Measurements from ENCODE around the gene EPS8L3. TPM values are rescaled to one million over a fixed set of nuclear protein-coding genes. Genes with fewer than 3 reads are reported as not detected.

EPS8L3 gene
- total RNA-seq, 1 experiment from 2014 or later = not detected

DNA sequence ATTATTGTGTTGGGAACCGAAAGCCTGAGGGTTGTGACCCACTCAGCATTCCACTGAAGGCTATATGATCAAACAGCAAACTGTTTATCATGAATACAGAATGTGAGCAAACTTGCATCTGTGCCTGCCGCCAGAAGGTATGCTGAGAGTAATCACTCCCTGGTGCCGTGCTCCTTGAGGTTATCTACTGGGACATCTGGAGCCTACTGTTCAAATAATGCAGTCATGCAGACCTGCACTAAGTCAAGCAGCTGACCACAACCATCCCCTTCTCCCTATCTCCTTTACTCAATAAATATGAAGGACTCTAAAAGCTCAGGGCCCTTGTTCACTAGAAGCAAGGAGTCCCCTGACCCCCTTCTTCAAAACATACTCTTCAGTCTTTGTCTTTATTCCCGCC lies 38.2 kb downstream of the EPS8L3 start:
- CTCF ChIA-PET = no interaction called here
- in situ Hi-C loops (cut with HindIII; ENCODE audit: low pct_unique_long_range_greater_than_20kb, low sequenced_read_pairs) = no loop called here

DNA sequence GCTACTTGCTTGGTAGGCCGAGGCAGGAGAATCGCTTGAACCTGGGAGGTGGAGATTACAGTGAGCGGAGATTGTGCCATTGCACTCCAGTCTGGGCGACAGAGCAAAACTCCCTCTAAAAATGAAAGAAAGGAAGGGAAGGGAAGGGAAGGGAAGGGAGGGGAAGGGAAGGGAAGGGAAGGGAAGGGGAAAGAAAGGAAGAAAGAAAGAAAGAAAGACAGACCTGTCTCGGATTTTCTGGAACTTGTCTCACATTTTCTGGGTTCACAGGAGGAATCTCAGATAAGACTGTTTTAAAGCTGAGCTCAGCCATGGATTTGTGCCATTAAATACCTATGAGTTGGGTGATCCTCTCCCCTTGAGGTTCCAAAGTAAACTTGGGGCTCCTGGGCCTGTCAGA lies 38.8 kb downstream of the EPS8L3 start:
- in situ Hi-C loops (cut with HindIII; ENCODE audit: low pct_unique_long_range_greater_than_20kb, low sequenced_read_pairs) (no loop called here), intact Hi-C loops (cut with micrococcal nuclease; ENCODE audit: unreplicated experiment) (no loop called here)
- ATAC-seq (no peak), DNase-seq (ENCODE audit: low read depth, low spot score) (no peak)
- Histone ChIP-seq H3K36me3 (ENCODE audit: control insufficient read depth, insufficient read depth, low read length) (no peaks in the 10 kb centered on the region), H3K27ac (ENCODE audit: low read length) (no peak overlapping the region), H3K9me3 (ENCODE audit: control insufficient read depth, insufficient read depth, low read depth, low read length) (peaks cover 2% of the 10 kb centered on the region; the same call in 1 of the 2 replicates), H3K4me3 (ENCODE audit: low read depth in 2 of 2, low read length in 2 of 2) (no peak overlapping the region), H3K4me1 (ENCODE audit: control insufficient read depth, insufficient read depth, low read length) (no peaks in the 10 kb centered on the region), H3K27me3 (ENCODE audit: control insufficient read depth, insufficient read depth, low read length) (no peaks in the 10 kb centered on the region)
- ChIA-PET CTCF (no interaction called here), POLR2A (no interaction called here)
- no TSS peak for BruUV-seq (replicated peaks)
- TF ChIP-seq SIN3A (IDR thresholded peaks at IDR 0.05; ENCODE audit: borderline replicate concordance, insufficient read depth, low read depth, low read length) = no peak
- no peak for TF ChIP-seq POLR2AphosphoS5 (IDR thresholded peaks at IDR 0.05; ENCODE audit: low read depth, low read length)
- TF ChIP-seq, protein P1, sequence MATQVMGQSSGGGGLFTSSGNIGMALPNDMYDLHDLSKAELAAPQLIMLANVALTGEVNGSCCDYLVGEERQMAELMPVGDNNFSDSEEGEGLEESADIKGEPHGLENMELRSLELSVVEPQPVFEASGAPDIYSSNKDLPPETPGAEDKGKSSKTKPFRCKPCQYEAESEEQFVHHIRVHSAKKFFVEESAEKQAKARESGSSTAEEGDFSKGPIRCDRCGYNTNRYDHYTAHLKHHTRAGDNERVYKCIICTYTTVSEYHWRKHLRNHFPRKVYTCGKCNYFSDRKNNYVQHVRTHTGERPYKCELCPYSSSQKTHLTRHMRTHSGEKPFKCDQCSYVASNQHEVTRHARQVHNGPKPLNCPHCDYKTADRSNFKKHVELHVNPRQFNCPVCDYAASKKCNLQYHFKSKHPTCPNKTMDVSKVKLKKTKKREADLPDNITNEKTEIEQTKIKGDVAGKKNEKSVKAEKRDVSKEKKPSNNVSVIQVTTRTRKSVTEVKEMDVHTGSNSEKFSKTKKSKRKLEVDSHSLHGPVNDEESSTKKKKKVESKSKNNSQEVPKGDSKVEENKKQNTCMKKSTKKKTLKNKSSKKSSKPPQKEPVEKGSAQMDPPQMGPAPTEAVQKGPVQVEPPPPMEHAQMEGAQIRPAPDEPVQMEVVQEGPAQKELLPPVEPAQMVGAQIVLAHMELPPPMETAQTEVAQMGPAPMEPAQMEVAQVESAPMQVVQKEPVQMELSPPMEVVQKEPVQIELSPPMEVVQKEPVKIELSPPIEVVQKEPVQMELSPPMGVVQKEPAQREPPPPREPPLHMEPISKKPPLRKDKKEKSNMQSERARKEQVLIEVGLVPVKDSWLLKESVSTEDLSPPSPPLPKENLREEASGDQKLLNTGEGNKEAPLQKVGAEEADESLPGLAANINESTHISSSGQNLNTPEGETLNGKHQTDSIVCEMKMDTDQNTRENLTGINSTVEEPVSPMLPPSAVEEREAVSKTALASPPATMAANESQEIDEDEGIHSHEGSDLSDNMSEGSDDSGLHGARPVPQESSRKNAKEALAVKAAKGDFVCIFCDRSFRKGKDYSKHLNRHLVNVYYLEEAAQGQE (IDR thresholded peaks at IDR 0.05; ENCODE audit: insufficient read depth in 1 of 2, low read depth in 2 of 2, low read length in 1 of 2) = no peak
- TF ChIP-seq CTCF (IDR thresholded peaks at IDR 0.05) = no peak
- no peak for TF ChIP-seq TCF7L2 (IDR thresholded peaks at IDR 0.05; ENCODE audit: low read depth, low read length)

More for the DNA sequence above, 38.2 kb downstream of the EPS8L3 start:
- no peaks in the 10 kb centered on the region for H3K4me1 ChIP-seq (ENCODE audit: control insufficient read depth, insufficient read depth, low read length)
- DNase-seq (ENCODE audit: low read depth, low spot score) (no peak), ATAC-seq (peak; percentile 34; the same call in 1 of the 2 replicates)
- TF ChIP-seq SIN3A (IDR thresholded peaks at IDR 0.05; ENCODE audit: borderline replicate concordance, insufficient read depth, low read depth, low read length) (no peak), TCF7L2 (IDR thresholded peaks at IDR 0.05; ENCODE audit: low read depth, low read length) (no peak), POLR2AphosphoS5 (IDR thresholded peaks at IDR 0.05; ENCODE audit: low read depth, low read length) (no peak), CTCF (IDR thresholded peaks at IDR 0.05) (no peak)
- TF ChIP-seq, protein P1 (IDR thresholded peaks at IDR 0.05; ENCODE audit: insufficient read depth in 1 of 2, low read depth in 2 of 2, low read length in 1 of 2) = no peak
- peaks cover 2% of the 10 kb centered on the region; the same call in 1 of the 2 replicates for H3K9me3 ChIP-seq (ENCODE audit: control insufficient read depth, insufficient read depth, low read depth, low read length)
- POLR2A ChIA-PET = no interaction called here
- H3K4me3 ChIP-seq (ENCODE audit: low read depth in 2 of 2, low read length in 2 of 2) = no peak overlapping the region
- no peaks in the 10 kb centered on the region for H3K27me3 ChIP-seq (ENCODE audit: control insufficient read depth, insufficient read depth, low read length)
- BruUV-seq (replicated peaks) = no TSS peak
- H3K36me3 ChIP-seq (ENCODE audit: control insufficient read depth, insufficient read depth, low read length) = no peaks in the 10 kb centered on the region
- intact Hi-C loops (cut with micrococcal nuclease; ENCODE audit: unreplicated experiment) = no loop called here
- no peak overlapping the region for H3K27ac ChIP-seq (ENCODE audit: low read length)
